Body of pancreas (tissue), 4 donors: Measurements from ENCODE around the gene OLFML1.

Experiments
- POLR2A ChIP-seq, 3 donors: fragments of 450-650 bp; IDR thresholded peaks; one replicate each; pipeline ENCODE4 v1.6.1; 2016; ENCODE audit warnings: antibody characterized with exemption in 3 of 3, mild to moderate bottlenecking in 2 of 3
- TF ChIP-seq, protein P1 (sequence below), 7 experiments: fragments of 450-650 bp in 4 of 7; fragments of 200-600 bp in 3 of 7; sonication (generic) in 3 of 7; IDR thresholded peaks; one replicate each; pipeline ENCODE4 v1.5.1; 2016 to 2019; ENCODE audit warnings: antibody characterized with exemption in 7 of 7

DNA sequence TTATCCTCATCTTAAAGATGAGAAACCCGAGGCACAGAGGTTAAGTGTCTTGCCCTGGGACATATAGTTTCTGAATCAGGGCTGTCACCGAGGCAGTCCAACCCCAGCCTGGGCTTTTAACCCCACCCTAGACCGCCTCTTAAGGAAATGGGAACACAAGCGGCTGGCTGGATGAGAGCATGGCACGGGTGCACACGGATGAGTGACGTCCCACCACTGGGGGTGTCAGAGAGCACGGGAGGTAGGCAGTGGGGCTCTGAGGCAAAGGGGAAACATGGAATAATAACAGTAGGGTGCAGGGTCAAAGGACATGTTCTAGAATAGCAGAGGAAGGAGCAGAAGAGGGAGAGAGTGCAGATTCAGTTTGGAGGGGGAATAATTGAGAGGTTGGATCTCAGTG is 50.8 kb downstream of the OLFML1 start:
- TF ChIP-seq, protein P1, sequence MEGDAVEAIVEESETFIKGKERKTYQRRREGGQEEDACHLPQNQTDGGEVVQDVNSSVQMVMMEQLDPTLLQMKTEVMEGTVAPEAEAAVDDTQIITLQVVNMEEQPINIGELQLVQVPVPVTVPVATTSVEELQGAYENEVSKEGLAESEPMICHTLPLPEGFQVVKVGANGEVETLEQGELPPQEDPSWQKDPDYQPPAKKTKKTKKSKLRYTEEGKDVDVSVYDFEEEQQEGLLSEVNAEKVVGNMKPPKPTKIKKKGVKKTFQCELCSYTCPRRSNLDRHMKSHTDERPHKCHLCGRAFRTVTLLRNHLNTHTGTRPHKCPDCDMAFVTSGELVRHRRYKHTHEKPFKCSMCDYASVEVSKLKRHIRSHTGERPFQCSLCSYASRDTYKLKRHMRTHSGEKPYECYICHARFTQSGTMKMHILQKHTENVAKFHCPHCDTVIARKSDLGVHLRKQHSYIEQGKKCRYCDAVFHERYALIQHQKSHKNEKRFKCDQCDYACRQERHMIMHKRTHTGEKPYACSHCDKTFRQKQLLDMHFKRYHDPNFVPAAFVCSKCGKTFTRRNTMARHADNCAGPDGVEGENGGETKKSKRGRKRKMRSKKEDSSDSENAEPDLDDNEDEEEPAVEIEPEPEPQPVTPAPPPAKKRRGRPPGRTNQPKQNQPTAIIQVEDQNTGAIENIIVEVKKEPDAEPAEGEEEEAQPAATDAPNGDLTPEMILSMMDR (IDR thresholded peaks at IDR 0.05): peak in 2 of 7 experiments; percentile 8 to 13
- TF ChIP-seq POLR2A (IDR thresholded peaks at IDR 0.05): no peak
